HL-60 (cell line): ENCODE results near the gene KDM5C.

ENCODE experiments used
- DNase-seq, 2 experiments: peaks; one replicate each; pipeline ENCODE4 v3.0.0-alpha.2; 2010 to 2020; ENCODE audit warnings: low read depth in 1 of 2, low spot score in 1 of 2
- H3K27ac ChIP-seq: fragments of 250-450 bp; sonication (Bioruptor Pico); replicated peaks from 2 replicates; pipeline ENCODE4 v1.5.1; 2020; ENCODE audit warnings: mild to moderate bottlenecking, moderate library complexity
- H3K27me3 ChIP-seq: fragments of 250-450 bp; sonication (Bioruptor Pico); 2 replicates; pipeline ENCODE4 v1.5.1; 2021; ENCODE audit warnings: mild to moderate bottlenecking, moderate library complexity; ENCODE audit not compliant: insufficient read depth, poor library complexity, severe bottlenecking
- H3K4me3 ChIP-seq: replicated peaks from 2 replicates; pipeline ENCODE4 v1.5.1; 2011; ENCODE audit warnings: mild to moderate bottlenecking, control low read depth, low read length; ENCODE audit not compliant: insufficient read depth
- CTCF ChIP-seq: IDR thresholded peaks from one replicate; pipeline ENCODE4 v1.5.1; 2011; ENCODE audit warnings: low read length, control low read depth, inconsistent platforms; ENCODE audit not compliant: insufficient read depth
- GABPA ChIP-seq: IDR thresholded peaks from 2 replicates; pipeline ENCODE4 v1.6.1; 2012; ENCODE audit warnings: low read depth
- POLR2AphosphoS5 ChIP-seq: IDR thresholded peaks from 2 replicates; pipeline ENCODE4 v1.6.1; 2012; ENCODE audit warnings: low read depth
- REST ChIP-seq: IDR thresholded peaks from 2 replicates; pipeline ENCODE4 v1.6.1; 2012; ENCODE audit warnings: low read depth; ENCODE audit not compliant: insufficient replicate concordance
- SPI1 ChIP-seq: IDR thresholded peaks from 2 replicates; pipeline ENCODE4 v1.6.1; 2012; ENCODE audit warnings: low read depth, mild to moderate bottlenecking, borderline replicate concordance

KDM5C gene

GRCh38 chrX:53223955-53224859 lies 800 bp downstream of the KDM5C start:
- H3K27ac ChIP-seq = peak overlapping the region; percentile 99
- peak overlapping the region; percentile 83 for H3K4me3 ChIP-seq
- no peak for DNase-seq
- TF ChIP-seq CTCF (no peak), POLR2AphosphoS5 (no peak), SPI1 (no peak), GABPA (no peak), REST (no peak)
- no peaks in the 10 kb centered on the region for H3K27me3 ChIP-seq

GRCh38 chrX:53223068-53223693 lies 1.8 kb downstream of the KDM5C start:
- no peak for DNase-seq
- TF ChIP-seq REST (no peak), SPI1 (no peak)
- Histone ChIP-seq H3K27me3 (no peaks in the 10 kb centered on the region), H3K4me3 (peak overlapping the region; percentile 83), H3K27ac (no peak overlapping the region)

GRCh38 chrX:53211391-53211978 lies 13.5 kb downstream of the KDM5C start:
- H3K27me3 ChIP-seq = no peaks in the 10 kb centered on the region
- no peak for DNase-seq
- no peak overlapping the region for H3K4me3 ChIP-seq
- H3K27ac ChIP-seq = no peak overlapping the region
- TF ChIP-seq REST = no peak
- no peak for TF ChIP-seq CTCF
- no peak for TF ChIP-seq POLR2AphosphoS5
- no peak for TF ChIP-seq GABPA
- TF ChIP-seq SPI1 = no peak
